IMR-90 (cell line): Measurements from ENCODE around the gene HNF1B. TPM values are rescaled to one million over a fixed set of nuclear protein-coding genes. Genes with fewer than 3 reads are reported as not detected.

ENCODE experiments used
- ATAC-seq: fragments of 200-7000 bp; cut with Tn5 transposase; 2 replicates; pipeline ENCODE4 v1.9.1; 2020; ENCODE audit warnings: low read depth, mild to moderate bottlenecking, moderate library complexity
- BruUV-seq: library from RNA; stranded (reverse); fragments of 400-500 nt; replicated peaks from 2 replicates; lab custom pipeline; 2021; lab: Mats Ljungman, UMichigan
- CTCF ChIA-PET: fragments of 300-600 bp; formaldehyde crosslinking; extraction: SDS; loops from one replicate; lab custom pipeline; 2021; ENCODE audit warnings: antibody characterized with exemption; lab: Yijun Ruan, JAX
- POLR2A ChIA-PET: fragments of 300-600 bp; sonication (Branson Sonifier 250); formaldehyde crosslinking; loops from one replicate; lab custom pipeline; 2022; ENCODE audit warnings: antibody characterized with exemption; ENCODE audit not compliant: unreplicated experiment; lab: Charles Lee
- DNase-seq: peaks from one replicate; pipeline ENCODE4 v3.0.0; 2013
- H2AFZ ChIP-seq: replicated peaks from 2 replicates; pipeline ENCODE3; 2013; ENCODE audit warnings: low read length, mild to moderate bottlenecking; ENCODE audit not compliant: poor library complexity
- H2AK5ac ChIP-seq: 2 replicates; pipeline ENCODE4 v1.6.1; 2013; ENCODE audit warnings: low read depth, low read length, inconsistent platforms
- H2AK9ac ChIP-seq: replicated peaks from 2 replicates; pipeline ENCODE3; 2013; ENCODE audit warnings: mild to moderate bottlenecking, low read depth, low read length, moderate library complexity; ENCODE audit not compliant: poor library complexity
- H2BK120ac ChIP-seq: 2 replicates; pipeline ENCODE4 v1.6.1; 2013; ENCODE audit warnings: low read depth, low read length, inconsistent platforms
- H2BK15ac ChIP-seq: 3 replicates; pipeline ENCODE4 v1.6.1; 2013; ENCODE audit warnings: low read depth, low read length, inconsistent platforms
- H2BK20ac ChIP-seq: 2 replicates; pipeline ENCODE4 v1.6.1; 2013; ENCODE audit warnings: low read depth, mild to moderate bottlenecking, inconsistent platforms, low read length, moderate library complexity
- H2BK5ac ChIP-seq: 2 replicates; pipeline ENCODE4 v1.6.1; 2013; ENCODE audit warnings: mild to moderate bottlenecking, low read depth, low read length, inconsistent platforms; ENCODE audit not compliant: poor library complexity, severe bottlenecking
- H3K14ac ChIP-seq: replicated peaks from 2 replicates; pipeline ENCODE4 v1.6.1; 2013; ENCODE audit warnings: low read depth, low read length, inconsistent platforms
- H3K18ac ChIP-seq: 2 replicates; pipeline ENCODE4 v1.6.1; 2013; ENCODE audit warnings: low read depth, low read length, control low read depth
- H3K23ac ChIP-seq: 2 replicates; pipeline ENCODE4 v1.6.1; 2013; ENCODE audit warnings: low read depth, low read length, inconsistent platforms
- H3K27ac ChIP-seq: 2 replicates; pipeline ENCODE4 v1.5.1; 2013; ENCODE audit warnings: mild to moderate bottlenecking, control low read depth, low read length; ENCODE audit not compliant: insufficient read depth
- H3K27me3 ChIP-seq: 2 replicates; pipeline ENCODE4 v1.6.1; 2013; ENCODE audit warnings: low read length; ENCODE audit not compliant: control insufficient read depth, insufficient read depth
- H3K36me3 ChIP-seq: 2 replicates; pipeline ENCODE4 v1.6.1; 2013; ENCODE audit warnings: low read length, mixed read lengths; ENCODE audit not compliant: control insufficient read depth, insufficient read depth
- H3K4ac ChIP-seq: 2 replicates; pipeline ENCODE4 v1.6.1; 2013; ENCODE audit warnings: low read depth, low read length, inconsistent platforms
- H3K4me1 ChIP-seq: 2 replicates; pipeline ENCODE4 v1.6.1; 2013; ENCODE audit warnings: low read length, mixed read lengths; ENCODE audit not compliant: control insufficient read depth, insufficient read depth
- H3K4me2 ChIP-seq: 2 replicates; pipeline ENCODE4 v1.6.1; 2013; ENCODE audit warnings: low read depth, mild to moderate bottlenecking, control low read depth, low read length, moderate library complexity
- H3K4me3 ChIP-seq: 2 replicates; pipeline ENCODE4 v1.5.1; 2013; ENCODE audit warnings: low read depth, mild to moderate bottlenecking, control low read depth, low read length, moderate library complexity; ENCODE audit not compliant: insufficient read depth
- H3K56ac ChIP-seq: 2 replicates; pipeline ENCODE4 v1.6.1; 2013; ENCODE audit warnings: low read length, inconsistent platforms; ENCODE audit not compliant: insufficient read depth; ENCODE audit errors: extremely low read depth
- H3K79me1 ChIP-seq, 2 experiments: 2 replicates each; pipeline ENCODE4 v1.6.1; 2013; ENCODE audit warnings: low read length in 2 of 2, inconsistent platforms in 1 of 2, low read depth in 1 of 2
- H3K9ac ChIP-seq: 2 replicates; pipeline ENCODE4 v1.6.1; 2013; ENCODE audit warnings: low read depth, low read length, control low read depth
- H3K9me1 ChIP-seq: 2 replicates; pipeline ENCODE4 v1.6.1; 2013; ENCODE audit warnings: low read length, inconsistent platforms; ENCODE audit not compliant: insufficient read depth
- H3K9me3 ChIP-seq: 2 replicates; pipeline ENCODE4 v1.6.1; 2013; ENCODE audit warnings: low read length; ENCODE audit not compliant: control insufficient read depth, insufficient read depth
- H4K20me1 ChIP-seq: 2 replicates; pipeline ENCODE4 v1.6.1; 2013; ENCODE audit warnings: low read length, inconsistent platforms; ENCODE audit not compliant: insufficient read depth
- H4K5ac ChIP-seq: 2 replicates; pipeline ENCODE4 v1.6.1; 2013; ENCODE audit warnings: mild to moderate bottlenecking, low read depth, low read length, control low read depth
- H4K8ac ChIP-seq, 2 experiments: 2 replicates each; pipeline ENCODE4 v1.6.1; 2013; ENCODE audit warnings: low read depth in 2 of 2, low read length in 2 of 2, control low read depth in 1 of 2, inconsistent platforms in 1 of 2
- H4K91ac ChIP-seq: 2 replicates; pipeline ENCODE4 v1.6.1; 2013; ENCODE audit warnings: low read depth, low read length, inconsistent platforms; ENCODE audit not compliant: insufficient read depth
- CEBPB ChIP-seq: IDR thresholded peaks from 2 replicates; pipeline ENCODE4 v1.6.1; 2012; ENCODE audit warnings: low read depth, low read length, improper control_type of control experiment
- FOS ChIP-seq: fragments of 150-350 bp; IDR thresholded peaks from 2 replicates; pipeline ENCODE4 v1.6.1; 2016; ENCODE audit warnings: low read depth, low read length
- MAFK ChIP-seq: IDR thresholded peaks from 2 replicates; pipeline ENCODE4 v1.6.1; 2012; ENCODE audit warnings: low read depth, low read length, improper control_type of control experiment
- MXI1 ChIP-seq: IDR thresholded peaks from 2 replicates; pipeline ENCODE4 v1.6.1; 2012; ENCODE audit warnings: low read depth, mild to moderate bottlenecking, low read length, moderate library complexity, borderline replicate concordance
- NFE2L2 ChIP-seq: fragments of 150-350 bp; IDR thresholded peaks from 2 replicates; pipeline ENCODE4 v1.6.1; 2016; ENCODE audit warnings: low read depth, mild to moderate bottlenecking, low read length
- RAD21 ChIP-seq: IDR thresholded peaks from 2 replicates; pipeline ENCODE4 v1.6.1; 2012; ENCODE audit warnings: low read length, improper control_type of control experiment
- RCOR1 ChIP-seq: IDR thresholded peaks from 2 replicates; pipeline ENCODE4 v1.6.1; 2012; ENCODE audit warnings: mild to moderate bottlenecking, low read length, improper control_type of control experiment; ENCODE audit not compliant: insufficient replicate concordance
- RFX5 ChIP-seq: IDR thresholded peaks from 2 replicates; pipeline ENCODE4 v1.8.0; 2012; ENCODE audit warnings: low read depth, mild to moderate bottlenecking, low read length, moderate library complexity
- SMC3 ChIP-seq: fragments of 150-350 bp; IDR thresholded peaks from 2 replicates; pipeline ENCODE4 v1.6.1; 2016; ENCODE audit warnings: low read depth, mild to moderate bottlenecking, antibody characterized with exemption, low read length, moderate library complexity
- WGBS, 2 experiments: methylation state at CpG; one replicate each; pipeline versions ENCODE4 v1.1.5 to v1.1.7; 2013; ENCODE audit warnings: missing lambda C conversion rate in 2 of 2; ENCODE audit not compliant: insufficient read length in 1 of 2; ENCODE audit errors: extremely low coverage in 2 of 2; 5-methylcytosine and 5-hydroxymethylcytosine counted together
- dilution Hi-C: fragments of 300-500 bp; cut with HindIII; formaldehyde crosslinking; loops from one replicate; pipeline ENCODE4 v1.14.3; 2018; ENCODE audit warnings: low sequenced_read_pairs; ENCODE audit not compliant: unreplicated experiment
- in situ Hi-C: fragments of 300-500 bp; cut with MboI; formaldehyde crosslinking; loops from 3 replicates; pipeline ENCODE4 v1.14.3; 2019; ENCODE audit warnings: low sequenced_read_pairs, inconsistent platforms, mixed read lengths
- intact Hi-C: fragments of 100-400 bp; cut with micrococcal nuclease; formaldehyde crosslinking; loops from 2 replicates; pipeline ENCODE4 v1.10.0; 2022
- polyA plus RNA-seq, 3 experiments: library from polyadenylated mRNA; depleted of rRNA; stranded (reverse); fragments of >200 nt; gene quantifications; 2 replicates each; pipeline ENCODE4 v1.2.3, GENCODE V29; 2012; ENCODE audit warnings: low replicate concordance in 1 of 3
- total RNA-seq: library from RNA; depleted of rRNA; stranded (reverse); fragments of >200 nt; gene quantifications from 2 replicates; pipeline ENCODE4 v1.2.3, GENCODE V29; 2012
- TF ChIP-seq, protein P1 (sequence below): fragments of 150-350 bp; IDR thresholded peaks from 2 replicates; pipeline ENCODE4 v1.6.1; 2017; ENCODE audit warnings: mild to moderate bottlenecking, antibody characterized with exemption, low read length, low read depth
- TF ChIP-seq, protein P2 (sequence below): conservative IDR thresholded peaks from 2 replicates; pipeline ENCODE4 v1.5.1; 2012; ENCODE audit warnings: mild to moderate bottlenecking, low read depth, low read length, improper control_type of control experiment

Gene HNF1B
- total and polyA plus RNA-seq, 2 of the 4 experiments (the other 2 are of a cell fraction) = not detected

DNA sequence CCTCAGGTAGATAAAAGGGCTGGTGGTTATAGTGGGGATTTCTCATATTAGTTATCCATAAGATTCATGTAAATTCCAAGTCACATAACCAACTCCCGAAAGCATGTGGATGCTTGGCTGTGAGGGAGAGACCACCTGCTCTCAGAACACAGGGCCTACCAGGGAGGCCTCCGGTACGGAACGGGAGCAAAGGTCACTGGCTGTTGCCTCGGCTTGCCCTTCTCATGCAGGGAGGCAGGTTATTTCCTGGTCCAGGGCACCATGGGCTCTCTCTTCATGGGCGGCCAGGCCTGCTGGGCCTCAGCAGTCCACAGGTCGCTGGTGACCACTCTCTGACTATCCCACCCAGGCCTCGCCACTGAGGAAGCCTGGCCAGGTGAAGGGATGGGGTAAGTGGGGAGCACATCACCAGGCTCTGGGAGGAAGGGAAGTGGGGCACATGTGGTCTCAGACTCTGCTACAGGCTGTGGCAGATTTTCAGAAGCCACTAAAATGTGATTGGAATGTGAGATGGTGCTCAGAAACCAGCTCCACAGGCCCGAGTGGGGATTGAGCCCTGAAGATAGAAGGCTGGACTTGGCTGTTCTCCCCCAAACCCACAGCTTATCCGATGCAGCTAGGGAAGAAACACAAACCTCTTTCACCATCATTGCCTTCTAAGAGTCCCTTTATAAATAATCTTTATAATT lies 45.4 kb downstream of the HNF1B start:
- Histone ChIP-seq H3K27ac (no peak overlapping the region), H3K4me2 (no peak overlapping the region), H2AK9ac (no peak overlapping the region), H2BK120ac (no peak overlapping the region), H4K20me1 (no peaks in the 10 kb centered on the region), H3K23ac (no peak overlapping the region), H4K8ac (peak overlapping the region in 1 of 2 experiments; percentile 48; a peak in 1 of 4 replicates), H2BK5ac (peak overlapping the region; percentile 20), H3K79me1 (no peaks in the 10 kb centered on the region), H3K14ac (no peak overlapping the region), H3K4me3 (no peak overlapping the region), H4K5ac (no peak overlapping the region), H2AFZ (peak overlapping the region; percentile 12), H2BK15ac (peak overlapping the region; percentile 58; the same call in 1 of the 3 replicates), H3K9me1 (peaks cover 14% of the 10 kb centered on the region), H3K18ac (no peak overlapping the region), H3K4me1 (peaks cover 11% of the 10 kb centered on the region; the same call in 1 of the 2 replicates), H2AK5ac (peak overlapping the region; percentile 13; the same call in 1 of the 2 replicates), H3K9ac (no peak overlapping the region), H3K4ac (no peak overlapping the region), H3K27me3 (no peaks in the 10 kb centered on the region), H3K36me3 (no peaks in the 10 kb centered on the region), H2BK20ac (no peak overlapping the region), H3K56ac (no peak overlapping the region), H3K9me3 (peaks cover 3% of the 10 kb centered on the region; the same call in 1 of the 2 replicates), H4K91ac (peak overlapping the region; percentile 17; the same call in 1 of the 2 replicates)
- ChIA-PET POLR2A (no interaction called here), CTCF (no interaction called here)
- DNase-seq (no peak), ATAC-seq (no peak)
- no peak for TF ChIP-seq NFE2L2
- TF ChIP-seq FOS = no peak
- no peak for TF ChIP-seq MXI1
- TF ChIP-seq SMC3 = no peak
- TF ChIP-seq MAFK = no peak
- TF ChIP-seq, protein P1, sequence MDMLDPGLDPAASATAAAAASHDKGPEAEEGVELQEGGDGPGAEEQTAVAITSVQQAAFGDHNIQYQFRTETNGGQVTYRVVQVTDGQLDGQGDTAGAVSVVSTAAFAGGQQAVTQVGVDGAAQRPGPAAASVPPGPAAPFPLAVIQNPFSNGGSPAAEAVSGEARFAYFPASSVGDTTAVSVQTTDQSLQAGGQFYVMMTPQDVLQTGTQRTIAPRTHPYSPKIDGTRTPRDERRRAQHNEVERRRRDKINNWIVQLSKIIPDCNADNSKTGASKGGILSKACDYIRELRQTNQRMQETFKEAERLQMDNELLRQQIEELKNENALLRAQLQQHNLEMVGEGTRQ = no peak
- TF ChIP-seq CEBPB = no peak
- TF ChIP-seq, protein P2, sequence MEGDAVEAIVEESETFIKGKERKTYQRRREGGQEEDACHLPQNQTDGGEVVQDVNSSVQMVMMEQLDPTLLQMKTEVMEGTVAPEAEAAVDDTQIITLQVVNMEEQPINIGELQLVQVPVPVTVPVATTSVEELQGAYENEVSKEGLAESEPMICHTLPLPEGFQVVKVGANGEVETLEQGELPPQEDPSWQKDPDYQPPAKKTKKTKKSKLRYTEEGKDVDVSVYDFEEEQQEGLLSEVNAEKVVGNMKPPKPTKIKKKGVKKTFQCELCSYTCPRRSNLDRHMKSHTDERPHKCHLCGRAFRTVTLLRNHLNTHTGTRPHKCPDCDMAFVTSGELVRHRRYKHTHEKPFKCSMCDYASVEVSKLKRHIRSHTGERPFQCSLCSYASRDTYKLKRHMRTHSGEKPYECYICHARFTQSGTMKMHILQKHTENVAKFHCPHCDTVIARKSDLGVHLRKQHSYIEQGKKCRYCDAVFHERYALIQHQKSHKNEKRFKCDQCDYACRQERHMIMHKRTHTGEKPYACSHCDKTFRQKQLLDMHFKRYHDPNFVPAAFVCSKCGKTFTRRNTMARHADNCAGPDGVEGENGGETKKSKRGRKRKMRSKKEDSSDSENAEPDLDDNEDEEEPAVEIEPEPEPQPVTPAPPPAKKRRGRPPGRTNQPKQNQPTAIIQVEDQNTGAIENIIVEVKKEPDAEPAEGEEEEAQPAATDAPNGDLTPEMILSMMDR = no peak
- TF ChIP-seq RFX5 = no peak
- TF ChIP-seq RCOR1 = no peak
- TF ChIP-seq RAD21 = no peak
- no CpG with 5 or more reads among the region's 10 CpGs for WGBS, 2 experiments
- no TSS peak for BruUV-seq
- in situ Hi-C loops = no loop called here
- intact Hi-C loops = no loop called here
- dilution Hi-C loops = no loop called here
